Fibroblast of lung (primary cell): ENCODE measurements around the gene DUOX2. TPM values are rescaled to one million over a fixed set of nuclear protein-coding genes. Genes with fewer than 3 reads are reported as not detected.
"Not testable (repeated sequence)": the region's sequence is repeated elsewhere in the genome, so short reads cannot be mapped to it uniquely, and the experiment has no call there.

Source experiments
- DNase-seq, 2 donors: peaks; one replicate each; pipeline versions ENCODE4 v3.0.0 to v3.0.0-alpha.2; 2010; ENCODE audit warnings: low read depth in 2 of 2
- H2AFZ ChIP-seq: 2 replicates; pipeline ENCODE4 v1.5.1; 2012; ENCODE audit warnings: low read length, control low read depth, inconsistent platforms
- H3K27ac ChIP-seq: 2 replicates; pipeline ENCODE4 v1.5.1; 2011; ENCODE audit warnings: low read length, control low read depth; ENCODE audit not compliant: insufficient read depth
- H3K27me3 ChIP-seq: 2 replicates; pipeline ENCODE4 v1.5.1; 2011; ENCODE audit warnings: mild to moderate bottlenecking, low read length; ENCODE audit not compliant: control insufficient read depth, insufficient read depth
- H3K36me3 ChIP-seq: 2 replicates; pipeline ENCODE4 v1.5.1; 2011; ENCODE audit warnings: low read length; ENCODE audit not compliant: control insufficient read depth, insufficient read depth
- H3K4me1 ChIP-seq: 2 replicates; pipeline ENCODE4 v1.5.1; 2011; ENCODE audit warnings: low read length; ENCODE audit not compliant: control insufficient read depth, insufficient read depth; ENCODE audit errors: extremely low read depth
- H3K4me2 ChIP-seq: 2 replicates; pipeline ENCODE4 v1.5.1; 2011; ENCODE audit warnings: low read length, control low read depth; ENCODE audit not compliant: insufficient read depth; ENCODE audit errors: extremely low read depth
- H3K4me3 ChIP-seq, 4 experiments: fragments of 200-600 bp in 1 of 4; sonication (generic) in 1 of 4; replicated peaks in 1 of 4; 2 replicates each; pipeline ENCODE4 v1.5.1; 2011 to 2016; ENCODE audit warnings: low read length in 4 of 4, low read depth in 3 of 4, mild to moderate bottlenecking in 3 of 4, control low read depth in 2 of 4, inconsistent platforms in 1 of 4, mixed read lengths in 1 of 4; ENCODE audit not compliant: insufficient read depth in 1 of 4; ENCODE audit errors: control extremely low read depth in 1 of 4
- H3K79me2 ChIP-seq: 2 replicates; pipeline ENCODE4 v1.5.1; 2012; ENCODE audit warnings: mild to moderate bottlenecking, low read length, inconsistent platforms; ENCODE audit not compliant: control insufficient read depth, insufficient read depth
- H3K9ac ChIP-seq: 2 replicates; pipeline ENCODE4 v1.5.1; 2011; ENCODE audit warnings: mild to moderate bottlenecking, low read length, control low read depth; ENCODE audit not compliant: insufficient read depth
- H3K9me3 ChIP-seq: 2 replicates; pipeline ENCODE4 v1.5.1; 2012; ENCODE audit warnings: low read depth, low read length; ENCODE audit not compliant: control insufficient read depth, insufficient read depth
- H4K20me1 ChIP-seq: 2 replicates; pipeline ENCODE4 v1.5.1; 2011; ENCODE audit warnings: low read length; ENCODE audit not compliant: control insufficient read depth, insufficient read depth; ENCODE audit errors: extremely low read depth
- EZH2 ChIP-seq: IDR thresholded peaks from 2 replicates; pipeline ENCODE4 v1.5.1; 2012; ENCODE audit warnings: low read length, control low read depth, mild to moderate bottlenecking; ENCODE audit errors: missing control alignments
- polyA plus RNA-seq, 2 donors: library from polyadenylated mRNA; depleted of rRNA in 1 of 2; stranded (reverse) in 1 of 2; unstranded in 1 of 2; fragments of >200 nt; gene quantifications; 2 replicates each; pipeline ENCODE4 v1.2.1, GENCODE V29; 2011 to 2012; ENCODE audit warnings: missing spikeins in 1 of 2
- total RNA-seq: library from RNA; depleted of rRNA; stranded (reverse); fragments of >200 nt; gene quantifications from 2 replicates; pipeline ENCODE4 v1.2.1, GENCODE V29; 2014
- TF ChIP-seq, protein P1 (sequence below), 2 donors: IDR thresholded peaks in 1 of 2; conservative IDR thresholded peaks in 1 of 2; 1 replicate in 1 of 2; 2 replicates in 1 of 2; pipeline ENCODE4 v1.5.1; 2011 to 2012; ENCODE audit warnings: low read length in 2 of 2, control low read depth in 1 of 2, inconsistent platforms in 1 of 2, low read depth in 1 of 2, mild to moderate bottlenecking in 1 of 2

The DUOX2 gene
- total and polyA plus RNA-seq, 2 donors (not counting 1 experiment from before 2014, with no cell fraction given) = not detected

DNA sequence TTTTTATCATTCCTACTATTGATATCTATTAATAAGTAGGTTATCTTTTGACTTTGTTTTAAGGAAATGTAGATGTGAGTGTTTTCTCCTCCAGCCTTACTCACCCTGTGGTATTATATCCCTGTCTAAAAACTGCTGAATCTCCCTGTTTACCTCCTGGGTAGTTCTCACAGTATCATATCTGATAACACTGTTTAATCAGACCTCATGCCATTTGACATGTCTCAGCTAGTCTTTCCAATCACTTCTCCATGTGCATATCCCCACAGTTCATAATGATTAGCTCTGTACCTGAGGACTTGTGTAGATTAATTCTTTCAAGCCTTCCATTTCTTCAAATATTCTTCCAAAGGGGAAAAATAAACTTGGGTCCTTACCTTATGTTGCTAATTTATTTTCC, 30.7 kb downstream of the DUOX2 start:
- no peak overlapping the region for H3K4me3 ChIP-seq
- H3K27me3 ChIP-seq = peaks cover 8% of the 10 kb centered on the region
- no peaks in the 10 kb centered on the region for H3K4me1 ChIP-seq
- no peaks in the 10 kb centered on the region for H4K20me1 ChIP-seq
- no peak overlapping the region for H3K4me2 ChIP-seq
- H2AFZ ChIP-seq = no peak overlapping the region
- no peak overlapping the region for H3K9ac ChIP-seq
- no peaks in the 10 kb centered on the region for H3K9me3 ChIP-seq
- no peak for DNase-seq
- no peaks in the 10 kb centered on the region for H3K36me3 ChIP-seq
- H3K79me2 ChIP-seq = no peaks in the 10 kb centered on the region
- TF ChIP-seq EZH2 = no peak
- TF ChIP-seq, protein P1, sequence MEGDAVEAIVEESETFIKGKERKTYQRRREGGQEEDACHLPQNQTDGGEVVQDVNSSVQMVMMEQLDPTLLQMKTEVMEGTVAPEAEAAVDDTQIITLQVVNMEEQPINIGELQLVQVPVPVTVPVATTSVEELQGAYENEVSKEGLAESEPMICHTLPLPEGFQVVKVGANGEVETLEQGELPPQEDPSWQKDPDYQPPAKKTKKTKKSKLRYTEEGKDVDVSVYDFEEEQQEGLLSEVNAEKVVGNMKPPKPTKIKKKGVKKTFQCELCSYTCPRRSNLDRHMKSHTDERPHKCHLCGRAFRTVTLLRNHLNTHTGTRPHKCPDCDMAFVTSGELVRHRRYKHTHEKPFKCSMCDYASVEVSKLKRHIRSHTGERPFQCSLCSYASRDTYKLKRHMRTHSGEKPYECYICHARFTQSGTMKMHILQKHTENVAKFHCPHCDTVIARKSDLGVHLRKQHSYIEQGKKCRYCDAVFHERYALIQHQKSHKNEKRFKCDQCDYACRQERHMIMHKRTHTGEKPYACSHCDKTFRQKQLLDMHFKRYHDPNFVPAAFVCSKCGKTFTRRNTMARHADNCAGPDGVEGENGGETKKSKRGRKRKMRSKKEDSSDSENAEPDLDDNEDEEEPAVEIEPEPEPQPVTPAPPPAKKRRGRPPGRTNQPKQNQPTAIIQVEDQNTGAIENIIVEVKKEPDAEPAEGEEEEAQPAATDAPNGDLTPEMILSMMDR (conservative IDR thresholded peaks at IDR 0.05 in 1 of 2, IDR thresholded peaks at IDR 0.05 in 1 of 2; ENCODE audit: low read depth in 1 of 2, low read length in 2 of 2) = no peak
- H3K27ac ChIP-seq = no peak overlapping the region

DNA sequence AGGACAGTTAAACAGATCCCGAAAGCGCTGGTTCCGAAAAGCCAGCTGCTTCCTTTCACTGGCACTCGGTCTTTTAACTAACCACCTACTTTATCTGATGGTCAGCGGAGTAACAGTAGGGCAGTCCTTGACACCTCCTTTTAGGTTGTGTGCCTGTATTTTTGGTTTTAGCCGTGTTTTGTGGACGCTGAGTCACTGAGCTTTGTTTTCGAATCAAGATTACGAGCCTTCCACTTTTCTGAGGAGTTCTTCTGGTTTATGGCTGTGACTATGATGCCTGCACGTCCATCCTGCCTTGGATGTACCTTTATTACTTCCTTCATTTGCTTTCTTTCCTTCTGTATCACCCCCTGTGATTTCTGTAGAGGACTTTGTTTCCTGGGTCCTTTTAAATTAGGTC, 31.6 kb downstream of the DUOX2 start:
- not testable (repeated sequence) for H3K4me2 ChIP-seq, H3K36me3 ChIP-seq, DNase-seq, H3K4me3 ChIP-seq, H4K20me1 ChIP-seq, H3K27ac ChIP-seq, H3K4me1 ChIP-seq, H3K9ac ChIP-seq, H2AFZ ChIP-seq, H3K79me2 ChIP-seq, H3K27me3 ChIP-seq, H3K9me3 ChIP-seq

DNA sequence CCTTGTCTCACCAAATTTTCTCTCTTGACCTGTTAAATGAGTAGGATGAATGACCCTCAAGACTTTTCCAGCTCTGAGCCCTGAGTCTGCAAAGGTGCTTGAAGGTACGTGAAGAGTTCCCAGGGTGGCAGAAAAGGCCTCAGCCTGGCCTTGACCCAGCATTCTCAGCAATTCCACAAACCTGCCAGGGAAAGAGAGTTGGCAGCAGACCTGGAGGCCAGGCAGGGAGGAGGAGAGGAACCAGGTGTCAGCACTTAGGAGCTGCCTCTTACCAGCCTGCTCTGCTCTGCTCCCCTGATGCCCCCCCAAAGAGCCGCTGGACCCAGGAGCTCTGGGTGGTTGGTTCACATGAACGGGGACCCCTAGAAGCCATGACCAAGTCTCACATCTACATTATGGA, 33.4 kb downstream of the DUOX2 start:
- H3K9ac ChIP-seq, H3K4me3 ChIP-seq, H3K4me2 ChIP-seq, H3K27me3 ChIP-seq, H4K20me1 ChIP-seq, H3K36me3 ChIP-seq, H3K4me1 ChIP-seq, H2AFZ ChIP-seq, H3K9me3 ChIP-seq, DNase-seq, H3K27ac ChIP-seq, H3K79me2 ChIP-seq: not testable (repeated sequence)

DNA sequence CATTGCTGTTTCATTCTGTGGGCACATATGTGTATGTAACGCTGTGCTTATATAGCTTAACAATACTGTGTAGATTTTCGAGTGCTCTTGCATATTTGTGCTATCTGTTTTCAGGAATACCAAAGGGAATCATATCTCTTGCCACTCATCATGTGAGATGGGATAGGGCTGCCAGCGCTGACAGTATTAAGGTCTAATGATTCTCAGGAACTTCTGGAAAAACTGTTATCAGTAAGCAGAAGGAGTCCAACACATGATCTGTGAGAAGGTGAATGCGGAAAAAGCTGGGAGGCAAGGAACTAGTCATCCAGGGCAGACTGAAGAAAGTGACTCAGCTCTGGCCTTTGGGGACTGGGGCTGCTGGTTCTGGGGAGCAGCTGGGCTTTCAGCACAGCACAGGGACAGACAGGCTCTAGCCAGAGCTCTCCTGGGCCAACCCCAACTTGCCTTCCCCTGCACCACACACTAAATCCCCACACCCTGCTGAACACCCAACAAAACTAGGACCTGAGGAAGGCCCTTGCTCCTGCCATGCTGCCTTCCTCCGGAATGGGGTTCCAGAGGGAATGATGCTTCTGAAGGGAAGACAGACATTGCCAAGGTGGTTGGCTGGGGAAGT, 34.2 kb downstream of the DUOX2 start:
- H3K9me3 ChIP-seq, H3K4me1 ChIP-seq, H3K4me2 ChIP-seq: not testable (repeated sequence)

DNA sequence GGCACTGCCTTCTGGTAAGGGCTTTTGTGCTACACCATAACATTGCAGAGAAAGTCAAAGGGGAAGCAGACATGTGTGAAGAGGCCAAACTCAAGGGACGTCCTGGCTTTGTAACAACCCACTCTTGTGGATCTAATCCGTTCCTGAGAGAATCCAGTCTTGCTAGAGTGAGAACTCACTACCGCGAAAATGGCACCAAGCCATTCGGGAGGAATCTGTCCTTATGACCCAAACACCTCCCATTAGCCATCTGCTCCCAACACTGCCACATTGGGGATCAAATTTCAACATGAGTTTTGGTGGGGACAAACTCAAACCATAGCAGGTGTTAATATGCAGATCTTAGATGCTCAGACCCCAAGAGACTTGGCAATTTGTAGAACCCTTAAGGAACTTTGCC, 34.8 kb downstream of the DUOX2 start:
- H4K20me1 ChIP-seq, H3K27ac ChIP-seq, DNase-seq: not testable (repeated sequence)

More for the DNA sequence above, 34.2 kb downstream of the DUOX2 start:
- not testable (repeated sequence) for DNase-seq, H3K9ac ChIP-seq, H3K27me3 ChIP-seq, H3K27ac ChIP-seq, H3K4me3 ChIP-seq, H3K79me2 ChIP-seq, H3K36me3 ChIP-seq, H4K20me1 ChIP-seq, H2AFZ ChIP-seq

DNA sequence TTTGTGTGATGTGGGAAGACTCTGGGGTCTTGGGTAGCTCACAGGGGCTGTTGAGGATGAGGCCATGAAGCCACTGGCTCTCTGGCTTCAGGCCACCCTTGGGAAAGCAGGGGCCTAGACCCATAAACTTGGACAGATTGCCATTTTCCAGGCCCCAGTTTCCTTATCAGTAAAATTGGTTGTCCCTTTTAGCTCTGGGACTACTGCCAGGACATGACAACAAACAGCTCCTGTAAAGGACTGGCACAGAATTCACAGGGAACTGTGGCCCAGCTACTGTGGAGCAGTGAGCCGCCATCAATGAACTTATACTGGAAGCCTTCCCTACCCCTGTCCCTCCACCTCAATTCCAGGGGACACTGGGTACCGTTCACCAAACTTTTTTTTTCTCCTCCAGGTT, 36.6 kb downstream of the DUOX2 start:
- not testable (repeated sequence) for DNase-seq, H3K9me3 ChIP-seq, H3K9ac ChIP-seq, H3K27ac ChIP-seq, H2AFZ ChIP-seq, H3K4me3 ChIP-seq, H3K27me3 ChIP-seq, H3K36me3 ChIP-seq, H3K79me2 ChIP-seq, H3K4me1 ChIP-seq, H3K4me2 ChIP-seq, H4K20me1 ChIP-seq

More for the DNA sequence above, 34.8 kb downstream of the DUOX2 start:
- not testable (repeated sequence) for H3K27me3 ChIP-seq, H3K9me3 ChIP-seq, H2AFZ ChIP-seq, H3K4me2 ChIP-seq, H3K9ac ChIP-seq, H3K79me2 ChIP-seq, H3K4me1 ChIP-seq, H3K4me3 ChIP-seq, H3K36me3 ChIP-seq
